Testis (tissue), 2 donors: ENCODE data around the gene EIF1B.

Experiments
- CTCF ChIP-seq, 3 experiments: fragments of 450-650 bp in 2 of 3; fragments of 200-600 bp in 1 of 3; sonication (generic) in 1 of 3; IDR thresholded peaks; one replicate each; pipeline ENCODE4 v1.5.1; 2016 to 2019; ENCODE audit warnings: antibody characterized with exemption in 3 of 3, mild to moderate bottlenecking in 2 of 3, moderate library complexity in 1 of 3
- POLR2A ChIP-seq: fragments of 450-650 bp; IDR thresholded peaks from one replicate; pipeline ENCODE4 v1.6.1; 2017; ENCODE audit warnings: antibody characterized with exemption, mild to moderate bottlenecking, moderate library complexity

GRCh38 chr3:40337136-40338108 lies 27.9 kb downstream of the EIF1B start:
- TF ChIP-seq CTCF (IDR thresholded peaks at IDR 0.05) (no peak), POLR2A (no peak)
